Muscle layer of duodenum (tissue), 2 donors: ENCODE results near the gene LAX1.
"Not testable (repeated sequence)": the region's sequence is repeated elsewhere in the genome, so short reads cannot be mapped to it uniquely, and the experiment has no call there.

Experiments
- H3K27ac ChIP-seq: one replicate; pipeline ENCODE4 v1.7.0; 2013; ENCODE audit warnings: mild to moderate bottlenecking, low read length
- H3K27me3 ChIP-seq: one replicate; pipeline ENCODE4 v1.7.0; 2013; ENCODE audit warnings: low read depth, mild to moderate bottlenecking, control low read depth, low read length
- H3K36me3 ChIP-seq, 2 donors: one replicate each; pipeline ENCODE4 v1.7.0; 2013; ENCODE audit warnings: low read length in 2 of 2, control low read depth in 1 of 2, mild to moderate bottlenecking in 1 of 2; ENCODE audit not compliant: insufficient read depth in 2 of 2, control insufficient read depth in 1 of 2
- H3K4me1 ChIP-seq, 2 donors: one replicate each; pipeline ENCODE4 v1.7.0; 2013; ENCODE audit warnings: low read length in 2 of 2, mild to moderate bottlenecking in 2 of 2, control low read depth in 1 of 2, moderate library complexity in 1 of 2; ENCODE audit not compliant: insufficient read depth in 2 of 2, control insufficient read depth in 1 of 2
- H3K4me3 ChIP-seq, 2 donors: one replicate each; pipeline ENCODE4 v1.7.0; 2013; ENCODE audit warnings: low read length in 2 of 2, low read depth in 1 of 2, mild to moderate bottlenecking in 1 of 2
- H3K9me3 ChIP-seq, 2 donors: one replicate each; pipeline ENCODE4 v1.7.0; 2013; ENCODE audit warnings: low read length in 2 of 2, control low read depth in 1 of 2, mild to moderate bottlenecking in 1 of 2; ENCODE audit not compliant: control insufficient read depth in 1 of 2
- donor health status: healthy.

Gene LAX1

GRCh38 chr1:203751051-203751450, 13.9 kb upstream of the LAX1 start:
- no peaks in the 10 kb centered on the region for H3K9me3 ChIP-seq
- H3K4me3 ChIP-seq, result no peak overlapping the region
- no peak overlapping the region for H3K27ac ChIP-seq
- H3K27me3 ChIP-seq, result no peaks in the 10 kb centered on the region
- no peaks in the 10 kb centered on the region for H3K4me1 ChIP-seq
- H3K36me3 ChIP-seq, result no peaks in the 10 kb centered on the region

GRCh38 chr1:203751618-203752361, 13.2 kb upstream of the LAX1 start:
- H3K4me1 ChIP-seq, H3K27me3 ChIP-seq, H3K9me3 ChIP-seq, H3K4me3 ChIP-seq, H3K27ac ChIP-seq, H3K36me3 ChIP-seq: not testable (repeated sequence)

GRCh38 chr1:203754455-203754864, 10.5 kb upstream of the LAX1 start:
- no peaks in the 10 kb centered on the region for H3K36me3 ChIP-seq
- H3K4me1 ChIP-seq, result no peaks in the 10 kb centered on the region
- H3K27me3 ChIP-seq, result no peaks in the 10 kb centered on the region
- no peak overlapping the region for H3K4me3 ChIP-seq
- H3K9me3 ChIP-seq, result no peaks in the 10 kb centered on the region
- H3K27ac ChIP-seq, result no peak overlapping the region

GRCh38 chr1:203756036-203756435, 8.9 kb upstream of the LAX1 start:
- no peaks in the 10 kb centered on the region for H3K36me3 ChIP-seq
- H3K27ac ChIP-seq, result no peak overlapping the region
- no peaks in the 10 kb centered on the region for H3K27me3 ChIP-seq
- H3K4me3 ChIP-seq, result no peak overlapping the region
- H3K9me3 ChIP-seq, result no peaks in the 10 kb centered on the region
- no peaks in the 10 kb centered on the region for H3K4me1 ChIP-seq

GRCh38 chr1:203758749-203759148, 6.2 kb upstream of the LAX1 start:
- not testable (repeated sequence) for H3K9me3 ChIP-seq, H3K27me3 ChIP-seq, H3K36me3 ChIP-seq, H3K4me1 ChIP-seq, H3K27ac ChIP-seq, H3K4me3 ChIP-seq

GRCh38 chr1:203760506-203760905, 4.5 kb upstream of the LAX1 start:
- no peaks in the 10 kb centered on the region for H3K4me1 ChIP-seq
- H3K9me3 ChIP-seq, result no peaks in the 10 kb centered on the region
- no peak overlapping the region for H3K4me3 ChIP-seq
- no peaks in the 10 kb centered on the region for H3K27me3 ChIP-seq
- no peak overlapping the region for H3K27ac ChIP-seq
- no peaks in the 10 kb centered on the region for H3K36me3 ChIP-seq

- not testable (repeated sequence) for H3K4me3 ChIP-seq, H3K27ac ChIP-seq, H3K36me3 ChIP-seq, H3K9me3 ChIP-seq, H3K27me3 ChIP-seq, H3K4me1 ChIP-seq
Observed at GRCh38 chr1:203761958-203762357, 3.0 kb upstream of the LAX1 start.

- Histone ChIP-seq H3K27me3 (no peaks in the 10 kb centered on the region), H3K27ac (no peak overlapping the region), H3K4me1 (no peaks in the 10 kb centered on the region), H3K4me3 (no peak overlapping the region), H3K9me3 (no peaks in the 10 kb centered on the region), H3K36me3 (no peaks in the 10 kb centered on the region)
Observed at GRCh38 chr1:203763505-203763904, 1.5 kb upstream of the LAX1 start.

- no peaks in the 10 kb centered on the region for H3K36me3 ChIP-seq
- H3K9me3 ChIP-seq, result no peaks in the 10 kb centered on the region
- no peaks in the 10 kb centered on the region for H3K27me3 ChIP-seq
- H3K4me3 ChIP-seq, result no peak overlapping the region
- no peaks in the 10 kb centered on the region for H3K4me1 ChIP-seq
- no peak overlapping the region for H3K27ac ChIP-seq
Observed at GRCh38 chr1:203764105-203765028, 616 bp upstream of the LAX1 start.

GRCh38 chr1:203768256-203768655, 3.3 kb downstream of the LAX1 start:
- Histone ChIP-seq H3K27ac (peak overlapping the region; percentile 45), H3K9me3 (no peaks in the 10 kb centered on the region), H3K36me3 (no peaks in the 10 kb centered on the region), H3K4me3 (no peak overlapping the region), H3K27me3 (no peaks in the 10 kb centered on the region), H3K4me1 (peaks cover 0 to 3% of the 10 kb centered on the region in 2 donors)

GRCh38 chr1:203769505-203770343, 4.7 kb downstream of the LAX1 start:
- no peaks in the 10 kb centered on the region for H3K27me3 ChIP-seq
- H3K36me3 ChIP-seq, result no peaks in the 10 kb centered on the region
- peaks cover 0 to 3% of the 10 kb centered on the region in 2 donors for H3K4me1 ChIP-seq
- peak overlapping the region in 1 of 2 donors; percentile 24 for H3K4me3 ChIP-seq
- H3K27ac ChIP-seq, result peak overlapping the region; percentile 63
- no peaks in the 10 kb centered on the region for H3K9me3 ChIP-seq
